Lung (tissue), 12 donors: Measurements from ENCODE around the gene TNNT1. TPM values are rescaled to one million over a fixed set of nuclear protein-coding genes. Genes with fewer than 3 reads are reported as not detected.

ENCODE experiments used
- ATAC-seq: fragments of 200-7000 bp; cut with Tn5 transposase; one replicate; pipeline ENCODE4 v1.9.1; 2020; ENCODE audit warnings: moderate number of reproducible peaks; ENCODE audit not compliant: insufficient read depth, low FRiP score
- DNase-seq, 3 donors: peaks; one replicate each; pipeline ENCODE4 v3.0.0-alpha.2; 2013 to 2017
- H3K27ac ChIP-seq, 2 donors: one replicate each; pipeline ENCODE4 v1.5.1; 2013; ENCODE audit warnings: mild to moderate bottlenecking in 2 of 2, moderate library complexity in 2 of 2, control low read depth in 1 of 2, inconsistent platforms in 1 of 2, low read depth in 1 of 2, low read length in 1 of 2
- H3K27me3 ChIP-seq, 3 donors: one replicate each; pipeline ENCODE4 v1.5.1; 2013; ENCODE audit warnings: low read length in 2 of 3; ENCODE audit not compliant: control insufficient read depth in 3 of 3, insufficient read depth in 3 of 3
- H3K36me3 ChIP-seq, 4 donors: one replicate each; pipeline ENCODE4 v1.5.1; 2013; ENCODE audit warnings: low read length in 4 of 4, mild to moderate bottlenecking in 1 of 4, moderate library complexity in 1 of 4; ENCODE audit not compliant: control insufficient read depth in 4 of 4, insufficient read depth in 4 of 4
- H3K4me1 ChIP-seq, 5 donors: one replicate each; pipeline ENCODE4 v1.5.1; 2013; ENCODE audit warnings: low read length in 5 of 5, mild to moderate bottlenecking in 2 of 5, moderate library complexity in 1 of 5; ENCODE audit not compliant: control insufficient read depth in 5 of 5, insufficient read depth in 5 of 5
- H3K4me3 ChIP-seq: one replicate; pipeline ENCODE4 v1.5.1; 2013; ENCODE audit warnings: mild to moderate bottlenecking, control low read depth, moderate library complexity
- H3K9ac ChIP-seq, 2 donors: one replicate each; pipeline ENCODE4 v1.5.1; 2013; ENCODE audit warnings: low read length in 2 of 2, control low read depth in 1 of 2; ENCODE audit not compliant: insufficient read depth in 1 of 2
- H3K9me3 ChIP-seq, 4 donors: one replicate each; pipeline ENCODE4 v1.5.1; 2013; ENCODE audit warnings: low read length in 3 of 4, mild to moderate bottlenecking in 1 of 4, moderate library complexity in 1 of 4; ENCODE audit not compliant: control insufficient read depth in 4 of 4, insufficient read depth in 3 of 4
- WGBS, 2 donors: extraction: QIAGEN DNeasy Blood & Tissue Kit; methylation state at CpG; one replicate each; pipeline ENCODE4 v1.1.7; 2013; 5-methylcytosine and 5-hydroxymethylcytosine counted together
- polyA plus RNA-seq, 2 donors: library from polyadenylated mRNA; stranded (reverse); fragments of 200-250 nt; gene quantifications; one replicate each; pipeline ENCODE4 v1.2.1, GENCODE V29; 2013
- total RNA-seq, 2 donors: library from RNA; depleted of rRNA in 1 of 2; stranded (reverse); fragments of >200 nt in 1 of 2; gene quantifications; one replicate each; pipeline ENCODE4 v1.2.1, GENCODE V29; 2014 to 2021
- TF ChIP-seq, protein P1 (sequence below): IDR thresholded peaks from 2 replicates; pipeline ENCODE4 v1.5.1; 2012; ENCODE audit warnings: mild to moderate bottlenecking; ENCODE audit errors: control extremely low read depth, extremely low read depth
- donor health status: control.
- donor health status: control.
- donor health status: Bipolar disorder and iron deficiency.
- donor health status: healthy.
- donor health status: DM: yes; HTN: yes; CAD: no.

Gene TNNT1
- total and polyA plus RNA-seq, 4 donors, result 1.2 to 5.2 (median 2.8) TPM

DNA sequence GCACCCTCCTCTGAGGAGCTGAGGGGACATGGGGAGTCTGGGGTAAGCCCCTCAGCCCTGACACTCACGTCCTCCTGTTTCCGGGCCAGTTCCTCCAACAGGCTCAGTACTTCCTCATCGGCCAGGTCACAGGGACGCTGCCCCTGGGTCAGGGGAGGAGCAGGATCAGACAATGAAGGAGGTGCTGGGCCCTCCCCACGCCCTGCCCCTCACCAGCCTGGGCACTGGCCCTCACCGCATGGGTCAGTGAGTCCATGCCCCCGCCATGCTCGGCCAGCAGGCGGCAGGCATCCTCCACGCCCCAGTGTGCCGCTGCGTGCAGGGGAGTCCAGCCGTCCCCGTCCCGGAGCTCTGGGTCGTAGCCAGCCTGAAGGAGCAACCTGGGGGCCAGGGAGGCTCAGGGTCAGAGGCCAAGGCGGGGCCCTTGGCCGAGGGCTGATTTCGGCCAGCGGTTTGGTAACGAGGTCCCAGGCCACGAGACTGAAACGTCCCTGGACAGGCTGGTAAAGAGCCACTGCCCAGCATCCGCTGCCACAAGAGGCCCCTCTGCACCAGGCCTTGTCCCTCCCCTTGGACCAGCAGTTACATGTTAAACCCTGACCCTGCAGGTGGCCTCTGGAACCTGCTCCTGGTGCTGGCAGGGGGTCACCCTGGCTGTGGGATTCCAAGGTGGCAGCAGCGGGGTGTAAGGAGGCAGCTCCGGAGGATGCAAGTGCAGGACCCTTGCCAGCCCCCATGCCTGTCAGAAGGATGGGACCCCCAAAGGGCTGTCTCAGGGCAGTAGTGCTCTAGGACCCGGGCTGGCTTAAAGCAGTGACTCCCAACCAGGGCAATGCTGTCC, 50.1 kb downstream of the TNNT1 start:
- H3K27ac ChIP-seq, result no peak overlapping the region
- no peak overlapping the region for H3K9ac ChIP-seq
- TF ChIP-seq, protein P1, sequence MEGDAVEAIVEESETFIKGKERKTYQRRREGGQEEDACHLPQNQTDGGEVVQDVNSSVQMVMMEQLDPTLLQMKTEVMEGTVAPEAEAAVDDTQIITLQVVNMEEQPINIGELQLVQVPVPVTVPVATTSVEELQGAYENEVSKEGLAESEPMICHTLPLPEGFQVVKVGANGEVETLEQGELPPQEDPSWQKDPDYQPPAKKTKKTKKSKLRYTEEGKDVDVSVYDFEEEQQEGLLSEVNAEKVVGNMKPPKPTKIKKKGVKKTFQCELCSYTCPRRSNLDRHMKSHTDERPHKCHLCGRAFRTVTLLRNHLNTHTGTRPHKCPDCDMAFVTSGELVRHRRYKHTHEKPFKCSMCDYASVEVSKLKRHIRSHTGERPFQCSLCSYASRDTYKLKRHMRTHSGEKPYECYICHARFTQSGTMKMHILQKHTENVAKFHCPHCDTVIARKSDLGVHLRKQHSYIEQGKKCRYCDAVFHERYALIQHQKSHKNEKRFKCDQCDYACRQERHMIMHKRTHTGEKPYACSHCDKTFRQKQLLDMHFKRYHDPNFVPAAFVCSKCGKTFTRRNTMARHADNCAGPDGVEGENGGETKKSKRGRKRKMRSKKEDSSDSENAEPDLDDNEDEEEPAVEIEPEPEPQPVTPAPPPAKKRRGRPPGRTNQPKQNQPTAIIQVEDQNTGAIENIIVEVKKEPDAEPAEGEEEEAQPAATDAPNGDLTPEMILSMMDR, result no peak

DNA sequence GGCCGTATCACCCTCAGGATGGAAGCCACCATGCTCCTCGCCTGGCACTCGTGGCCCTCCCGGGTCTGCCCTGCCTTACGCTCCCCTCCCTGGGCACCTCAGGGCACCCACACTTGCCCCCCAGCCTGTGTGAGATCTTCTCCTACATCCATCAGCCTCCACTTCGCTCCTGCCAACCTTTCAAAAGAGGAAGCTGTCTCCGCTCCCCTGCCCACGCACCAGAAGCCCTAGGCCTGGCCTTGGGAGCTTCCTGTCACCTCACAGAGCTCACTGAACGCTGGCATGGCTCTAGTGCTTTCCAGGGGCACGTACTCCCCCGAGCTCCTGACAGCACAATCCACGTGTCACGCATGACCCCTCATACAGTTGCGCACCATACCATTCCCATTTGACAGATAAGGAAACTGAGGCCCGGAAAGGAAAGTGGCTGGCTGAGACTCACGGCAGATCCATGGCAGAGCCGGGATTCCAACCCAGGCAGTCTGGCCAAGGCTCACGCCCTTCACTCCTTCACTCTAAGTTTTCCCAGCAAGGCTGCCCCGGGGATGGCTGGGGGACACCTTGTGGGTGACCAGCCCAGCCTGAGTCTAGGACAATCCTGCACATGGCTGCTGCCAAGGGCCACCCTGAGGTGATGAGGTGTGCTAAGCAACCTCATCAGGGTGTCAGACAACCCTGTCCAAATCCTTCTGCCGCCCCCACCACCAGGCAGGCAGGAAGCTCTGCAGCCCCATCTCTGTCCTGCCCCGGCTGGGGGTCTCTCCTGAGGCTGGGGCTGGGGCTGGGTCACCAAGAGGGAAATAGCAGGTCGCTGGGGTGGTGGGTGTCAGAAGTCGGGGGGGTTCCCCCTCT, 50.9 kb downstream of the TNNT1 start:
- no peak for ATAC-seq
- no peak overlapping the region for H3K27ac ChIP-seq

More for the DNA sequence above, 50.1 kb downstream of the TNNT1 start:
- WGBS, 2 donors, result 86 to 87% methylated on average over 24 to 27 of the region's 27 CpGs
- peaks cover 0 to 4% (median under 1%) of the 10 kb centered on the region in 4 donors for H3K9me3 ChIP-seq
- ATAC-seq (no peak), DNase-seq (no peak)
- peaks cover 16 to 57% (median 20%) of the 10 kb centered on the region in 4 donors for H3K36me3 ChIP-seq
- no peaks in the 10 kb centered on the region for H3K27me3 ChIP-seq
- H3K4me1 ChIP-seq, result peaks cover 0 to 3% (median 0%) of the 10 kb centered on the region in 5 donors
- no peak overlapping the region for H3K4me3 ChIP-seq

DNA sequence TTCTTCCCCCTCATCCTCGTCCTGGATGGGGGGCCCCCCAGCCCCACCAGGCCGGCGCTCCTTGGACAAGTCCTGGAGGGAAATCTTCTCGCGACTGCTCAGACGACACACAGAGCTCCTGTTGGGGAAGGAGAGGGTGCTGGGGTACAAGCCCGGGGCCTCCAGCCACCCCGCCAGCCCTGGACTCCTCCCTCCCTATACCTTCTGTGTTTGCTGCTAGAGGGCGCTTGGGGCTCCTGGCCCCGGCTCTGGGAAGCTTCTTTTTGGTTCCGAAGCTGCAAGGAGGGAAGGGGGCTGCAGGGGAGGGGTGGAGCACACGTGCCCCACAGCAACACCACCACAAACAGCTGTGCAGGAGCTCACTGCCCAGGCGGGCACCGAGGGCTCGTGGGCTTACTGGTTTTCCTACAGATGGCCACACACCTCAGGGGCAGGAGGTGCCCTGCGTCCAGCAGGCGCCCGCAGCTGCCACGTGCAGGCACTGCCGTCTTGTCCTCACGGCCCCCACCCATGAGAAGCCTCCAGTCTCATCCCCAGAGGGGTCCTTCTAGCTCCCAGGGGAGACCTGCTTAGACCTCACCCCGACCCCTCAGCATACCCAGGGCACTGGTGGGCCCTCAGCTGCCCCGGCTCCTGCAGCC, 52.8 kb downstream of the TNNT1 start:
- H3K9ac ChIP-seq, result no peak overlapping the region
- peaks cover 4 to 66% (median 11%) of the 10 kb centered on the region in 4 donors for H3K36me3 ChIP-seq
- H3K4me3 ChIP-seq, result no peak overlapping the region
- H3K27ac ChIP-seq, result no peak overlapping the region
- H3K4me1 ChIP-seq, result peaks cover 0 to 3% (median 0%) of the 10 kb centered on the region in 5 donors
- 86 to 88% methylated on average over 22 to 23 of the region's 23 CpGs for WGBS, 2 donors
- no peak for DNase-seq
- TF ChIP-seq, protein P1, result no peak
- H3K27me3 ChIP-seq, result no peaks in the 10 kb centered on the region
- no peaks in the 10 kb centered on the region for H3K9me3 ChIP-seq
- no peak for ATAC-seq

More for the DNA sequence above, 50.9 kb downstream of the TNNT1 start:
- DNase-seq, result no peak
- WGBS, 2 donors, result 77 to 90% methylated on average over 22 to 23 of the region's 23 CpGs
- H3K4me1 ChIP-seq, result peaks cover 0 to 3% (median 0%) of the 10 kb centered on the region in 5 donors
- peaks cover 14 to 53% (median 16%) of the 10 kb centered on the region in 4 donors for H3K36me3 ChIP-seq
- H3K27me3 ChIP-seq, result no peaks in the 10 kb centered on the region
- H3K4me3 ChIP-seq, result no peak overlapping the region
- TF ChIP-seq, protein P1, result no peak
- no peak overlapping the region for H3K9ac ChIP-seq
- peaks cover 0 to under 1% (median 0%) of the 10 kb centered on the region in 4 donors for H3K9me3 ChIP-seq
